Stimulated activated CD4-positive, alpha-beta T cell treated with anti-CD3 and anti-CD28 coated beads, Interleukin-4, amount 100 ng/mL, for 24 hours (primary cell): ENCODE measurements around the gene TMEM26.

ENCODE experiments used
- DNase-seq: peaks from one replicate; pipeline ENCODE4 v3.0.0-alpha.2; 2020

Gene TMEM26

DNA sequence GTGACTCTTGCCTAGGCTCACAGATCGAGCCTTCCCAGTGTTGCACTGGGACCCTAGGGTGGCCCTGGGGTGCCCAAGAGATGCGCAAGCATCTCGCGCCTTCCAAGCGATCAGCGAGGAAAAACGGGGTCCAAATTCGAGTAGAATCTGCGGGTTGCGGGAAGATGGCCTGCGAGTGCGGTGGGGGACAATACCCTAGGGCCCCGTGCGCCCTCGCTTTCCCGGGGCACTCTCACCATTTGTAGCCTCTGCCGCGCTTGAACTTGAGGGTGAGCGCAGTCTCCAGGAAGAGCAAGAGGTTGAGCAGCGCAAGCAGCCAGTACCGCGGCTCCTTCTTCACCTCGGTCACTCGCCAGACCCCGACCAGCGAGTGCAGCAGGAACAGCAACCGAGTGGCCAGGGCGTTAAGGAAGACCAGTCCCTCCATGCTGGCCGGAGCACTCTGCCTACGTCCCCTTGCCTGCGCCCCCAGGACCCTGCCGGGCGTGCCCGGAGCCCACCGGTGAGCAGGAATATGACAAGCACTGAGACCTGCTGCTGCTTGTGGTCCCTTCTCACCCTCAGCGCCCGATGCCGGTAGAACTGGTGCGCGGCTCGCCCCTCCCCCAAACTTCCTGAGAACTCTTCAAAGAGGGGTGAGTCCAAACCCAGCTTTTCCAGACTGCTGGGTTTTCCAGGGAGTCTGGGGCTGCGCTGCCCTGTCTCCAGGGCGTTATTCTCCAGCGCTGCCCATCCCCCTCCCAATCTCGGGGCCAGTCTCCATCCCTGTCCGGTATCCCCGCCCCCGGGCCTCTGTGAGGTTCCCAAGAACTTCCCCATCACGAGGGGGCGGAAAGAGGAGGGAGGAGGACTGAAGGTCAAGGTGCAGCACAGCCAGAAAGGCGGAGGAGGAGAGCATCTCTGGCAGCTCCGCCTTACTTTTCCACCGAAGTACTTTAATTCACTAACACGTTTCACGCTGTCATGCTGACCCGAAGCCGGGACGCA, at the start of gene TMEM26:
Gene TMEM26, minus strand, starts transcription at position 727 of the 987 bp plus-strand sequence. Its CDS starts 300 bp downstream, at position 427.
- no peak for DNase-seq

GRCh38 chr10:61500460-61500859, 47.3 kb upstream of the TMEM26 start:
- DNase-seq: no peak

DNA sequence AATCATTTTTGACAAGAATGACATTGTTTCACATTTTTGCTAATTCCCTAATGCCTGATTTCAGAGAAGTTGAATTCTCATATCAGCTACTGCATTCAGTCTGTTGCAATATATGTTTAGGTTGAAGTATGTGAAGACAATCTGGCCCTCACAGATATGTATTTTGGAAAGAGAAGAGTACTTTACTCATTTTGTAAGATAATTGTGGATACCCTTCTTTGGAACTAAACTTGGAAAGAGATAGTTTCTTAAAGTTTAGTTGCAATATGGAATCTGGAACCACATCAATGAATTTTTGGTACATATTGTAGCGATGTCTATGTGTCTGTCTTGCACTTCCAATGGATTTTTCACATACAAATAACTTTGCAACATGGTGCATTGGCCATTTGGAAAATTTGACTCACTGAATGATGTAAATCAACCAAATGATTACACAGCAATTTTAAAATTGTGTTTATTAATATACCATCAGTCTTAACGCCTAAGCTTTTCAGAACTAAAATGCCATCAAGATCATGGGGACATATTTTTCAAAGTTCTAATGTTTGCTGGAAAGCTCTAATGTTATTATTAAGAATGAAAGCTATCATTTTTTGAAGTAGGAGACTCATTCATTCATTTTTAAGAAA, 39.3 kb upstream of the TMEM26 start:
- DNase-seq: no peak

DNA sequence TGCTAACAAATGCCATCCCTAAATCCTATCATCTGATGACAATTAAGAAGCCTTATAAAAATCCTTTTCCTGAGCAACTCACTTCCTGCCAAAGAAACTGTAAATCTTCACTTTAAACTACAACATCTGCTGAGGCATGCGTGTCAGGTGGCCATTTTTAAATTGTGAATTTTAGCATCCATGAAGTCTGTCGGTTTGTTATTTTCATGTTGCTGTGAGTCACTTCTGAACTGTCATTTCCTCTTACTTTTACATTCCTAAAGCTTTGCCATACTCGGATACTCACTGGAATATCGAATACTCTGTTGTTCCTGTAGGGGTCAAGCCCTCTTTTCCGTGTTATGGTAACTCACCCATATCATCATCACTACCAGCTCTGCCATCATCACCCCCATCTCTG, 34.3 kb upstream of the TMEM26 start:
- no peak for DNase-seq

GRCh38 chr10:61486738-61487396, 33.7 kb upstream of the TMEM26 start:
- DNase-seq: no peak

GRCh38 chr10:61486251-61486650, 33.1 kb upstream of the TMEM26 start:
- no peak for DNase-seq

DNA sequence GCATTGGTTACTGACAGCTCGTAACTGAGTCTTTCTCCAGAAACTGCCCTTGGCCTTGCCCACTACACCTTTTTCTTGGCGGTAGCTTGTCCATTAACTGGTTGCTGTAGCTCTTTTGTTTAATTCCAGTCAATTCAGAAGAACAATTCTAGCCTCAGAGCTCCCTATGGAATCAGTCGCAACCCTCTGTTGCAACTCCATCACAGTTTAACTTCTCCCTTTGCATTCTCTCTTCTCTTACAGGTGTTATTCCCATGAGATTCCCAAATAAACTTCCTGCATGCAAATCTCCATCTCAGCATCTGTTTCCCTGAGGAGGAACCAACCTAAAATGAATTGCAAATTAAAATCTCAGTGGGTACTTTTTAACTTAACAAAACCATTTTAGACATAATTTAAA, 28.4 kb upstream of the TMEM26 start:
- no peak for DNase-seq

- DNase-seq: no peak
These were observed 27.0 kb upstream of the TMEM26 start for GRCh38 chr10:61480208-61480607.

GRCh38 chr10:61478621-61479312, 25.6 kb upstream of the TMEM26 start:
- DNase-seq: no peak

GRCh38 chr10:61477451-61477850, 24.3 kb upstream of the TMEM26 start:
- DNase-seq: no peak

GRCh38 chr10:61476529-61476928, 23.3 kb upstream of the TMEM26 start:
- DNase-seq: no peak

- DNase-seq: no peak
These were observed 22.3 kb upstream of the TMEM26 start for GRCh38 chr10:61475449-61475873.

- DNase-seq: no peak
These were observed 19.0 kb upstream of the TMEM26 start for GRCh38 chr10:61472090-61472674.

- no peak for DNase-seq
These were observed 18.3 kb upstream of the TMEM26 start for GRCh38 chr10:61471491-61471890.

DNA sequence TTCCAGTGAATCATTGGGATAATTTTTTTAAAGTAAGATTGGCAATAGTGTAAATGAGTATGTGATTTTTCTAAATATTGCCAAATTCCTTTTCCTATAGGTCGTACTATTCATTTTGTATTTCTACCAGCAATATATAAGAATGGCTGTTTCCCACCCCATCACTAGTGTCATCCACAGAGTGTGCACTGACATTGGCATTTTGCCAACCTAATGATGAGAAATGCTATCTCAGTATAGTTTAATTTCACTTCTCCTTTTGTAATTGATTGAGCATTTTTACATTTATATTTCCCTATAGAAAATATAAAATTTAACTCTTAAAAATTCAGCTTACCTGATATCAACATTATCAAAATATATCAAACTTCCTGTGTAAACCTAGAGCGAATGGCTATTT, 17.6 kb upstream of the TMEM26 start:
- no peak for DNase-seq

- no peak for DNase-seq
These were observed 12.9 kb upstream of the TMEM26 start for GRCh38 chr10:61465901-61466632.

DNA sequence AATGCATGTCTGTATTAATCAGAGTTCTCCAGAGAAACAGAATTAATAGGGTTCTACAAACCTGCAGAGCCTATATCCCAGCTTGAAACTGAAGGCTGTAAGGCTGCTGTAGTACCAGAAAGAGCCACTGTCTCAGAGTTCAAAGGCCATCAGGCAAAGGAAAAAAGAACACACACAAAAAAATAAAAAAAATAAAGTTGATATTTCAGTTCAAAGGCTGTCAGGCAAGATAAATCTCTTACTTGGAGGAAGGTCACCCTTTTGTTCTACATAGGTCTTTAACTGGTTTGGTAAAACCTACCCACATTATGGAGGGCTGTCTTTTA, 12.0 kb upstream of the TMEM26 start:
- DNase-seq: no peak

DNA sequence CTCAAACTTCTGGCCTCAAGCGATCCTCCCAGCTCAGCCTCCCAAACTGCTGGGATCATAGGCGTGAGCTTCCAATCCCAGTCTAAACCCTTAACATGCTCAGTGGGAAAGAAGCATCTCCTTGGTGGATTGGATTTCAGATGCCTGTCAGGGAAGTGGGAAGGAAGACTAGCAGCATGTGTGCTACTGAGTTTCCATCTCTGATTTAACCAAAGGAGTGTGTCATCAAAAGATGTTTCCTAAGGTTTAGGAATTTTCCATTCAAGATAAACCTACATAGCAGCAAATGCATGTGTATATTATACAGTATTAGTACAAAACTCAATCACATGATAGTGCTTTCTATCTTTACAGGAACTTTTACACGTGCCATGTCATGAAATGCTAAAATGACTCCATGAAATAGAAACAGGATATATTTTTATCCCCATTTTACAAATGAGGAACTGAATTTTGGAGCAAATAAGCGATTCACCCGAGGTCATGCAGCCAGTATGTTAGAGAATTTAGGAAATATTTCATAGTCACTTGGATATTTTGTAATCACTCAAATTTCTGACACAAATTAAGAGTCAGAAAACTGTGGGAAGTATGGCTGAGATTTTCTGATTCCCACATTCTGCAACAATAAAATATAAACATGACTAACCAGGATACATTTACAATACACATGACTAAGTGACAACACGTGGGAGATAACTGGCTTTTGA, 11.4 kb upstream of the TMEM26 start:
- no peak for DNase-seq

DNA sequence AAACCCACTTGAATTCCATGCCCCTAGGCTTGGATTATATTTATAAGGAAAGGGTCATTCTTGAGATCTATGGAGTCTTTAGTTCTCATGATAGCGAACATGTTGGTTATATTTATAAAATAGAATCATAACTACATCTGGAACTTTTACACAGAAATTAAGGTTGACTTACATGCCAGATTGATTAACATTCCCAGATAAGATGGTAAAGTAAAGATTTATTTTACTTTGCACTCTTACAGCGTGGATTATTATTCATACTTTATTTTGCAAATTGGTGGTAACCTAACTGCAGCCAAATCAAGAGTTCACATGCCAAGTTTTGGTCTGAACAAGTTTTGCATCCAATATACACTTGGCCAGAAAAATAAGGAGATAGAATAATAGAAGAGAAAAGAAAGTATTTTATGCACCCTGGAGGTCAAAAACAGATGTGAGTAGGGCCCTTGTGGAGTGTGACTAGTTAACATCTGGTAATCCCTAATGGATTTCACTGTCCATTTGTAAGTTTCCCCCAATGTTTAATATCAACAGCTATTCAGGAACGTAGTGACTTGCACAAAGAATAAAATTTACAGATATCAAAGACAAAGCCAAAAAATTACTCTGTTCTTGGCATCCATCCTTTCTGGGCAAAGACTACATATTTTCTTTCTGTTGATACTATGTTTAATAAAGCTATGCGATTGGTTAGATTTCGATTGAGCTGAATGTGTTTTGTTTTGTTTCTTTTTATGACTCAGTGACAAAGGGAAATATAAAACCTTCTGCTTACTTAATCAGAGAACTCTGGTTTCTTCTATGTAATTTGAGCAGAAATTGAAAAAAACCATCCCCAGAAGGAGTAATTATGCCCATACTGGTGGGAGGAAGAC, 10.1 kb upstream of the TMEM26 start:
- DNase-seq: no peak

DNA sequence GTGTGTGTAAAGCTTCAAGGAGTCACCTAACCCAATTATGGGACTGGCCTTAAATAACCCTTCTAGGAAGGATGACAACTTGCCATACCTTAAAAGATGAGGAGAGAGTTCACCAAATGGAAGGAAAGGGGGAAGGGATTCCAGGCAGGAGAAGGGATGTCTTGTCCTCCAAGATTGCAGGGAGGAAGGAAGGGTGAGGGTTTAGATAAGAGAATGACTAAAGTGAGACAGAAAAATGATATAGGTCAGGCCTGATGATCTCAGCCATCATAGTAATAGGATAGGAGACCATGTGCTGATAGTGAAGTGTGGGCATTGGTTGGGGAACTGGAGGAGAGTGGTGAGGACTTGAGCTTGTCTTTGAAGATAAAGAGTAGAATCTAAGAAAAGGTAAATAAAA, 7.7 kb upstream of the TMEM26 start:
- DNase-seq: no peak
